T-helper 1 cell treated with Interleukin-12 subunit alpha and Interleukin-12 subunit beta and Interleukin-4 antibody, amounts not matched to agents 30 μg/mL and 1 μg/mL, for 36 hours (primary cell): ENCODE measurements around the gene EEF1AKMT2.

Experiments
- H3K27ac Mint-ChIP-seq: one replicate; pipeline ENCODE4 v1.8.0; 2021; ENCODE audit warnings: mild to moderate bottlenecking, mixed read lengths
- H3K27me3 Mint-ChIP-seq: one replicate; pipeline ENCODE4 v1.8.0; 2021; ENCODE audit warnings: low read depth, mixed read lengths
- H3K36me3 Mint-ChIP-seq: one replicate; pipeline ENCODE4 v1.8.0; 2021; ENCODE audit warnings: low read depth, mixed read lengths
- H3K4me1 Mint-ChIP-seq: one replicate; pipeline ENCODE4 v1.8.0; 2021; ENCODE audit warnings: low read depth, mixed read lengths
- H3K4me3 Mint-ChIP-seq: one replicate; pipeline ENCODE4 v1.8.0; 2021; ENCODE audit warnings: mild to moderate bottlenecking, moderate library complexity, mixed read lengths
- H3K9me3 Mint-ChIP-seq: one replicate; pipeline ENCODE4 v1.8.0; 2021; ENCODE audit warnings: mixed read lengths

EEF1AKMT2 gene

DNA sequence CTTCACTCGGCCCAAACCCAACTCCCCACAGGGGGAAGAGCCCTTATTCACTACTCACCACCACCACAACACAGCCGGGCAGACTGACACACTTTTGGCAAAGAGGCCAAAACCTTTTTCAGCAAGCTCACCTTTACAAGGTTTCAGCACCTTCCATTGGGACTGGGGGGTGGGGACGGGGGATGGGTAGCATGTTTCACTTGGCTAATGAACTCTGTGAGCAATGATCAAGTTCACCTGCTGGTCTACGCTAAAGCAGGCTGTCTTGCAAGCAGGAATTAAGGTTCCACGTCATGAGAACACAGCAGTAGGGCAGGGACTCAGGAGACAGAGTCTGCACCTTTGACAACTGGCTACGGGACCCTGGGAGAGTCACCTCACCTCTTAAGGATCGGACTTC is 54.5 kb downstream of the EEF1AKMT2 start:
- Mint-ChIP-seq H3K4me3 (no peak overlapping the region), H3K36me3 (peaks cover 39% of the 10 kb centered on the region), H3K27ac (no peak overlapping the region)

DNA sequence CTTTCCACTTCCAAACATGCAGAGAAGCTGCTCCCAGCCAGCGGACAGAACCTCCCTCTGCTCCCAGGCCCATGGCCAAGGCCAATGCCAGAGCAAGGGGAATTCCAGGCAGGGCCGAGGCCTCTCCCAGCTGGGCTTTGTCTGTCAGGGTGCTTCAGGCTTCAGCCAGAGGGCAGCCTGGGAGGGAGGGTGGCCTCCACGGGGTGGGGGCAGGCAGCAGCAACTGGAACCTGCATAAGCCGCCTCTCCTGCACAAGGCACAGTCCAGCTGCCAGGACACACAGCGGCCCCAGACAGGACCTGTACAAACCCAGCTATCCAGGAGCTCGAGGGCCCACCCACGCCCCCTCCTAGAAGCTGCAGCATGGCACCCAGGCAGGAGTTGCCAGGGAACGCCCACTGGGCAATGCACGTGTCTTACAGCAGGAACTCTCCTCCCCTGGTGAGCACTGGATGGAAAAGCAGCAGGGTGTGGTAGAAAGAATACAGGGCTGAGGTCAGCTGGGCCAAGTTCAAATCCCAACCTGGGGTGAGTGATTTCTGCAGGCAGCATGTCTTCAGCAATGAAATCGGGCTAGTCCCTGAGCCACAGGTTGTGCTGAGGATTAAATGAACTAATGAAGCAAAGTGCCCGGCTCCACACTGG is 55.1 kb downstream of the EEF1AKMT2 start:
- Mint-ChIP-seq H3K27ac (no peak overlapping the region), H3K36me3 (peaks cover 43% of the 10 kb centered on the region), H3K27me3 (peaks cover 25% of the 10 kb centered on the region), H3K9me3 (no peaks in the 10 kb centered on the region), H3K4me3 (no peak overlapping the region), H3K4me1 (peaks cover 68% of the 10 kb centered on the region)

More for the DNA sequence above, 54.5 kb downstream of the EEF1AKMT2 start:
- Mint-ChIP-seq H3K4me1 (peaks cover 69% of the 10 kb centered on the region), H3K9me3 (no peaks in the 10 kb centered on the region), H3K27me3 (peaks cover 26% of the 10 kb centered on the region)

DNA sequence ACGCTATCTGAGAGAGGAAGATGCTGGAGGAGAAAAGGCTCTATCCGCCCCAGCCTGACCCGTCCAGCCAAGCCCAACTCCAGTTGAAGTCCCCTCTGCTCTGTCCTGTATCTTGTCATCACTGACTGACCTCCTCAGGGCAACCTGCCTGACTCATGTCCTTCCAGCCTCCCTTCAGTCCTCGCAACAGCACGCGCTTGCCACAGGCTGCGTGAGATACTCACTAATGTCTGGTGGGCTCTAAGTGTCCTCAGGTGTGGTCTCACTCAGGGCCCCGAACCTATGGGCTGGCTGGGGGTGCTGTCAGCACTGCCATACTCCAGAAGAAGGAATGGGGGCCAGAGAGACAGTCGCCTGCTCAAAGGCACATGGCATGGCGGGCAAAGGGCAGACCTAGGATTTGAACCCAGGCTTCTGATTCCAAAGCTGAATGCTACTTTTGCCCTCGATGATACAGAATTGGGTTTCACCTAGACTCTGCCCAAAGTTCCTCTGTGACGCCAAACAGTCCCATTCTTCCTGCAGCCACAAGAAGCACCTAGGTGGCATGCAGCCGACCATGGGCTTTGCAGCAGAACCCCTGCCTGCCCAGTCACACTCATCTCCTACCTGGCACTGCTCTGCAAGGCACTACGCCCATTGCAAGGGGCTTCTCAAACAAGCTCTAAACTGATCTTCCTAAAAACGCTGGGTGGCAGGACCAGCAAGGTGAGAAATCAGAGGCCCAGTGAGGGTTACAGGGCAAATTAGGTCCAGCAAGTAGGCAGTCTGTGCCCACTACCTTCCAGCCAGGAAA is 56.0 kb downstream of the EEF1AKMT2 start:
- Mint-ChIP-seq H3K4me1 (peaks cover 60% of the 10 kb centered on the region), H3K36me3 (peaks cover 38% of the 10 kb centered on the region), H3K9me3 (no peaks in the 10 kb centered on the region), H3K27me3 (peaks cover 17% of the 10 kb centered on the region), H3K27ac (no peak overlapping the region), H3K4me3 (no peak overlapping the region)

DNA sequence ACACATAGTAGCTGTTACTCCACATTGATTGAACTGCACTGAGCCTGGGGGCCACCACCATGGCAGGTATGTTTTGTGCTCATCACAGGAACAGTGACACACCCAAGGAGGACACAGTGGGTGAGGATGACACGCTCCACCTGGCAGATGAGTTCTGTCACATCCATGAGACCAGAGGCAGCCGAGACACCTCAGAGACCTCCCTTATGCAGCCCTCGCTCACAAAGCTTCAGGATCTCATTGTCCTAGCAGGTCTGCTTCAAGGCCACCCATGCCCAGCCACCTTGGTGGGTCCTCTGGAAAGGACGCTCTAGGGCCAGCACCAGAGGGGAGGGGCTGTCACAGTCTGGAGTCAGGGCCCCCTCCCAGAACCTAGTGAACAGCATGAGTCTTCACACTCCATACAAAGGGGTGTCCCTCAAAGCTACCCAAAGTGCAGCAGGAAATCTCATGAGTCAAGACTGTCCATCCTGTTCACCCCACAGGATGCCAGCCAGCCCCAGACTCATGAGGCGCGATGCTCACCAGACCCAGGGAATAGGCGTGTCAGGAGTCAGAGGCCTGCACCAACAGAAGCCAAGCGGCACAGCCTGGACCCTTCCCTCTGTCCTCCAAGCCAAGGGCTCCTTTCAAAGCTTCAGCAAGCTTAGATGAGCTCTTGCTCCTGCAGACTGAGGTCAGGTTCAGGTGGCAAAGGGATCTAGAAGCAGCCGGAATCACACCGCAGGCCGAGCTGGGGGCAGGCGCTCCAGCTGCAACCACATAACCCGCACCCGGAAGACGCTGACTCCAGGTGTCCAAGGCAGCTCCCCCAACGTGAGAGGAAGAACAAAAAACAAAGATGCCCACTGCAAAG is 57.1 kb downstream of the EEF1AKMT2 start:
- Mint-ChIP-seq H3K4me1 (peaks cover 52% of the 10 kb centered on the region), H3K36me3 (peaks cover 37% of the 10 kb centered on the region), H3K4me3 (peak overlapping the region; percentile 26), H3K27ac (peak overlapping the region; percentile 76), H3K27me3 (peaks cover 6% of the 10 kb centered on the region), H3K9me3 (no peaks in the 10 kb centered on the region)

DNA sequence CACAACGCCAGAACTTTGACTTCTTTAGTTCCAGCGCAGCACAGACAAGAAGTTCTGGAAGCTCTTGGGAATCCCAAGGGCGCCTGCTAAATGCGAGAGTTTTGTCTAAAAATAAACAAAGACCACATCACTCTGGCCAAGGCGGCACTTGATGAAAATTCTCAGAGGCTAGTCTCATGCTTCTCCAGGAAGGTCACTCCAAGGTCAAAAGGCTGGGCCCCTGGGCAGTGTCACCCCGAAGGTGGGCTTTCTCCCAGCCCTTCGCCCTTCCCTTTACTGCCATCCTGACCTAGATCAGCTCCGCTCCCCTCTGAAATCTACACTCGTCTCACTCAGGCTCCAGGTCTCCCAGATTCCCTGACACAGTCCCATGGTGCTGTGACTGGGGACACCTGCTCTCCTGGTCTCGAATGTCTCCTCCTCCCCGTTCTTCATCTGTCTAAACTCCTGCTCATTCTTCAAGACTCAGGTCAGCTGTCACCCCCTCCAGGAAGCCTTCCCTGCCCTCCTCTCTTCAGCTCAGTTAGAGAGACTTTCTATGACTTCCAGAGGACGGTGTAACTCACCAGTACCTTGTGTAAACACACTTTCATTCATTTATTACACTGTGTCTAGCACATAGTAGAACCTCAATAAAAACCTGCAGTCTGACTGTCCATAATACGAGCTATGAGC is 58.0 kb downstream of the EEF1AKMT2 start:
- H3K27ac Mint-ChIP-seq, result peak overlapping the region; percentile 76
- peaks cover 53% of the 10 kb centered on the region for H3K4me1 Mint-ChIP-seq
- H3K36me3 Mint-ChIP-seq, result peaks cover 36% of the 10 kb centered on the region
- H3K27me3 Mint-ChIP-seq, result no peaks in the 10 kb centered on the region
- H3K4me3 Mint-ChIP-seq, result no peak overlapping the region
- no peaks in the 10 kb centered on the region for H3K9me3 Mint-ChIP-seq

DNA sequence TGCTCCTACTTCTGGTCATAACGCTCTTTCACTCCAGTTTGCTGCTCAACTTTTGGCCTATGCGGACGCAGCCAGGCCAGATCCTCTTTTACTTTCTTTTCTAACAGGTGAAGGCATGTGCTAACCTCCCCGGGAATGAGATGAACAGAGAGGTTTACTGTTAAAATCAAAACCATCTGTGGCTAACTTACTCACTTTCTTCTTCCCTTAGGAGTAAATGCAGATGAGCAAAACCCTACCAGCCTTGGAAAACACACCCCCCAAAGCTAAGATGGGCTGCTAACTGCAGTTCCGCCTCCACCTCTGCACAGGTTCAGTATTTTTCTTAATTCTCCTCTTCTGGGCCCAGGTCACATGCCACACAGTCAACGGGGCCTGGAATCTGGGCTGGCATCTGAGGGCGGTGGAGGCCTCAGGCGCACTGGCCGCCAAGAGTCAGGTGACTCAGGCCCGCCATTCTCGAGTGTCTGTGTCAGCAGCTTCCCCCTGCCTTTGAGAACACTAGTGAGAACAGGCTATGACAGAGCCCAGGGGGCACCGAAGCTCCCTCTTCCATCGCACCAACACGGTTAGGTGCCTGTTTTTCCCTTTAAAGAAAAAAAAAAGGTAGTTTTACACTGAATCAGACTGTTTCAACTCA is 58.6 kb downstream of the EEF1AKMT2 start:
- Mint-ChIP-seq H3K36me3 (peaks cover 40% of the 10 kb centered on the region), H3K4me1 (peaks cover 56% of the 10 kb centered on the region), H3K27me3 (no peaks in the 10 kb centered on the region), H3K9me3 (no peaks in the 10 kb centered on the region), H3K27ac (peak overlapping the region; percentile 63), H3K4me3 (peak overlapping the region; percentile 40)

DNA sequence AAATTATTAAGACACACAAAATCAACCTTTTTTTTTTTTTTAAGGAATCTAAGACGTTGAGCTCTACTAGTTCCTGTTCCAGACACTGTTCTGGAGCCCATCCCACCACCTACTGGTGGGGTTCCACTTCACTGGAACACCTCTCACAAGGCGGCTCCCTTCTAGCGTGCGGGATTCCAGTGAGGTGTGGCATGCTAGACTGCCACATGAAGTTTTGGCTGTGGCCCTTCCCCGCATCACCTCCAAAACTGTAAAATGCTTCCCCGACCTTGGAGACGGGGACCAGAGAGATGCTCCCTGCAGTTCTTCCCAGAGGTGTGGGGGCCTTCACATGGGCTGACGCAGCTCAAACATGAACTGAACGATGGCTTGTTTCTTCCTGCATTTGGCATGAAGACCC is 60.1 kb downstream of the EEF1AKMT2 start:
- no peaks in the 10 kb centered on the region for H3K9me3 Mint-ChIP-seq
- no peaks in the 10 kb centered on the region for H3K27me3 Mint-ChIP-seq
- H3K4me1 Mint-ChIP-seq, result peaks cover 57% of the 10 kb centered on the region
- peaks cover 43% of the 10 kb centered on the region for H3K36me3 Mint-ChIP-seq
- no peak overlapping the region for H3K4me3 Mint-ChIP-seq
- H3K27ac Mint-ChIP-seq, result no peak overlapping the region

DNA sequence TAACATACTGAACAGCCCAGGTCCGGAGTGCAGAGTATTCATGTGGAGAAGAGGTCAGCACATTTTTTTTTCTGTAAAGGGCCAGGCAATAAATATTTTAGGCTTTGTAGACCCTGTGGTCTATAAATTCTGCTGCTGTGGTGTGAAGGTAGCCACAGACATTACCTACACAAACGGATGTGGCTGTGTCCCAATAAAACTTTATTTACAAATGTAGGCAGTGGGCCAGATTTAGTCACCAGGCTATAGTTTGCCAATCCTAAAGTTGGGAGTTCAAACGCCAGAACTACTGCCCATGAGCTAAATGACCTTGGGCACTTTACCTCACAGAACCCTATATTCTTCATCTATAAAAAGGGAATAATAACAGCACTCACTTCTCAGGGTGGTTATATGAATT is 60.9 kb downstream of the EEF1AKMT2 start:
- no peaks in the 10 kb centered on the region for H3K27me3 Mint-ChIP-seq
- H3K4me3 Mint-ChIP-seq, result no peak overlapping the region
- H3K36me3 Mint-ChIP-seq, result peaks cover 40% of the 10 kb centered on the region
- H3K9me3 Mint-ChIP-seq, result no peaks in the 10 kb centered on the region
- H3K27ac Mint-ChIP-seq, result no peak overlapping the region
- H3K4me1 Mint-ChIP-seq, result peaks cover 61% of the 10 kb centered on the region

DNA sequence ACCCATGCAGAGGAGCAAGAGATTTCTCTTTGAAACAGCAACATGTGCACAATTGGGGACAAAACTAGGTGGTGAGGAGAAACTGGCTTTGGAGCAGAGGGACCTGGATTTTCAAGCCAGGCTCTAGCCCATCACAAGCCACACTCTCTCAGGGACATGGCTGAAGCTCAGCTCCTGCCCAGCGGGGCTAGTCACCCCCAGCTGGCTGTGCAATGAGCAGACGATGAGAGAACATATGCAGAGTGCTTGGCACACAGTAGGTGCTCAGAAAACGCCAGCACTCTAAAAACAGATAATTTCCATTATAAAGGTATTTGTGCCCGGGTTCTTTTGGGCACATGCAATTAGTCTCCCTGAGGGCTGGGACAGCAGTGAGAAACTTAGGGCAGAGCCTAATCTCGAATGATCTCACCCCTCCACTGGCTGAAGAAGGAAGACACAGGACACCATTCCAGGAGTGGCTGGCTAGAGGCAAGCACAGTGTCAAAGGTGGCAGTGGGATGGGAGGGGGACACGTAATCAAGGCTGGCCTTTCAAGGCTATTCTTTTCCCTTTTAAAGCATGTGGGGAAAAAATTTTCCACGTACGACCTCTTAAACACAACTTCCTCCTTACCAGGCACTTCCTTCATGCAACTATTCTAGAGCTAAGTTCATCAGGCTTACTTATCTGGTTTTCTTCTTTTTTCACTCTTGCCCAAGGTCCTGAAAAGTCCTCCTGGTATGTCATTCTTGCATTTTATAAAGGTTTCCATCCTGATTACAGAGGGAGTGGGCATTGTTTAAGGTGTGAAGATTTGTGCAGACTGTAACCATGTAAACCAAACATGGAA is 62.6 kb downstream of the EEF1AKMT2 start:
- H3K4me1 Mint-ChIP-seq, result peaks cover 55% of the 10 kb centered on the region
- no peaks in the 10 kb centered on the region for H3K9me3 Mint-ChIP-seq
- peak overlapping the region; percentile 60 for H3K27ac Mint-ChIP-seq
- H3K36me3 Mint-ChIP-seq, result peaks cover 41% of the 10 kb centered on the region
- no peaks in the 10 kb centered on the region for H3K27me3 Mint-ChIP-seq
- no peak overlapping the region for H3K4me3 Mint-ChIP-seq

DNA sequence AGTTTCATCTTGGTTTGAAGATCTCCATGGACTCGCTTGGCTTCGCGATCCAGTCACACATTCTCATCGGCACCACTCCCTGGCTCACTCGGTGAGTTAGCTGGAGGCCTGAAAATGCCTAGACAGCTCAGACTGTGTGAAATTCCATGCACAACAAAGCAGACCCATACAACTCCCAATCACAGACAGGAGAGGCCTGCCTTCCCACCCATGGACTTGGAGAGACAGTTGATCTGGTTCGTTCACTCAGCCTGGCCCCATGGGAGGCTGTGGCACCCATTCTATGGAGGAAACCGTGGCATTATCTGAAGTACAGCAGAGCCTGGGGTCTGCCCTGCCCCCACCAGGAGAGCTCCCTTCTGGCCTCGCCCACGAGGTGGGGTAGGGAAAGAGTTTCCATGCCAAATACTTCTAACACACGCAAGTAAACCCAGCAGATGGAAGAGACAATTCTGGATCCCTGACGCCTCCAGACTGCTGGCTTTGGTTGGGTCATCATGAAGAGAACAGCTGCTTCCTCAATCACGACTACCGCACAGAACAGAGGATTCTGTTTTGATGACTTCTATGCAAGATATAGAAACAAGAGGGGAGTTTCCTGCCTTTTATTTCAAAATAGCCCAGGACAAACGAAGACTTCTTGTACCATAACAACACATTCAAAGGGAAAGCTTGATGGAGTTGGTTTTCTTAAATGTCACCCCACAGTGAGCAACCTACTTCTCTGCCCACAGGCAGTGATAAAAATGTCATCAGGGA is 63.4 kb downstream of the EEF1AKMT2 start:
- Mint-ChIP-seq H3K27me3 (no peaks in the 10 kb centered on the region), H3K36me3 (peaks cover 38% of the 10 kb centered on the region), H3K4me3 (no peak overlapping the region), H3K4me1 (peaks cover 56% of the 10 kb centered on the region), H3K9me3 (no peaks in the 10 kb centered on the region), H3K27ac (peak overlapping the region; percentile 60)

DNA sequence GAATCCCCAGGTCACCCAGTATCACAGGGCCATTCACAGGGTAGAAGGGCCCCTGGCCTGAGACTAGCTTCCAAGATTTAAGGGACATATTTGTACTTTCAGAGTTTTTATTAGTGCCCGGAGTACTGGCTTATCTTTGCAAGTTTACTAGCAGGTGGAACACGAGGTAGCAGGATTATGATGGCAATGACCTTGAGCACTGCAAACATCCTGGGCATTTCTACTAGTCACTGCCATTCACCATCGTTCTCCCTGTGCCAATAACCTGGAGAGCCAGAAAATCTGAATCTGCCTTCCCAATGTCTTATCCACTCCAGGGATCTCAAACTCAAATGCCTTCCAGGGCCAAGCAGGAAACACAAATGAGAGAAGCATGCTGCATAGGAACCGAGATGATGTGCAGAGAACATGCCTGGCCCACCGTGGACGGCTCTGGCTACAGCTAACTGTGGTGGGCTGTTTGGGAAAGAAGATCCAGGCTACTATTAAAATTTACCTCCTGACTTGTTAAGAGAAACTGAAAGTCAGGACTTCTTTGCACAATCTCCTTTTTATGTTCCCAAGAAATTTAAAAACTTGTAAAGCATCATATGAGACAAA is 64.2 kb downstream of the EEF1AKMT2 start:
- H3K36me3 Mint-ChIP-seq, result peaks cover 35% of the 10 kb centered on the region
- H3K27ac Mint-ChIP-seq, result no peak overlapping the region
- H3K27me3 Mint-ChIP-seq, result no peaks in the 10 kb centered on the region
- peaks cover 57% of the 10 kb centered on the region for H3K4me1 Mint-ChIP-seq
- H3K4me3 Mint-ChIP-seq, result no peak overlapping the region
- H3K9me3 Mint-ChIP-seq, result no peaks in the 10 kb centered on the region

DNA sequence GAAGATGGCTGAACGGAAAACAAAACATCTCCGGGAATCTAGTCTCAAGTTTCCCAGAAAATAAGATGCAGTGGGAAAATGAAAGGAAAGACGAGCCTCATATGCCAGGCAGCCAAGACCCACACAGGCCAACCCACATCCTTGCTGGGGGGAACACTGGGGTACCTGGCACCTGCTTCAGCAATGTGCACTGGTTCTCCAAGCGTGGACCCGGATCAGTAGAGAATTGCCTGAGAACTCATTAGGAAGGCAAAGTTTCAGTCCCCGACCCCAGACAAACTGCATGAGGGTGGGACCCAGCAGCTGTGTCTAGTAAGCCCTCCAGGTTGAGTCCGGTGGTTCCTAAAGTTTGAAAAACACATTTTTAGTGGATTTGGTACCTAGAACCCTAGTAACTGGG is 65.9 kb downstream of the EEF1AKMT2 start:
- peaks cover 36% of the 10 kb centered on the region for H3K36me3 Mint-ChIP-seq
- no peak overlapping the region for H3K4me3 Mint-ChIP-seq
- peaks cover 61% of the 10 kb centered on the region for H3K4me1 Mint-ChIP-seq
- no peaks in the 10 kb centered on the region for H3K27me3 Mint-ChIP-seq
- no peak overlapping the region for H3K27ac Mint-ChIP-seq
- H3K9me3 Mint-ChIP-seq, result no peaks in the 10 kb centered on the region
